Measurements from ENCODE around the gene FAM20B. TPM values are rescaled to one million over a fixed set of nuclear protein-coding genes. Genes with fewer than 3 reads are reported as not detected.
A peak's percentile ranks its signal among the peaks of the same experiment; 100 is the strongest.

The FAM20B gene
- total and polyA plus RNA-seq, 2 of the 8 experiments (the other 6 are each of a cell fraction or from before 2014, with no cell fraction given): 8.3 to 36.6 TPM

DNA sequence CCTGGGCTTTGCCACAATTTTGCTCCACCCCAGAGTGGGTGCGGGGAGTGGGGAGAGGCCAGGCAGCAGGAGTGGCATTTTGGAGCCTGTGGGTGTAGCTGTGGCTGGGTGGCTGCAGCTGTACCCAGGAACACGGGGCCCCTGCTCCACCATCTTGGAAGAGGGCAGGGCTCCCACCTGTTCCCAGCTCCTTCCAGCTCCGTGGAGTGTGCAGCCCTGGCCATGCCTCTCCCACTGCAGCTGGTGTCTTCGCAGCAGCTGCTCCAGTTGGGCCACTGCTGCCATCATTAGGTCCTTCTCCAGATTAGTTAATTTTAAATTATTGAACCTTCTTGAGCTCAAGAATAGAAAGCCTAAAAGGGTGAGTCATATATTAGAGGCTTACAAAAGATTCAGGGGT is 17.6 kb downstream of the FAM20B start:
- Histone ChIP-seq H2AFZ (ENCODE audit: low read length) (no peak overlapping the region), H3K79me2 (ENCODE audit: control insufficient read depth in 1 of 2, insufficient read depth in 2 of 2, low read length in 2 of 2) (peaks cover 0 to 29% of the 10 kb centered on the region in 2 experiments; a peak in 2 of 4 replicates)
- 97% methylated on average over 3 of the region's 4 CpGs; no CpG with 5 or more reads in 1 of the 2 experiments for WGBS, 2 experiments (ENCODE audit: extremely low coverage in 1 of 2, insufficient coverage in 1 of 2, insufficient read length in 1 of 2, insufficient replicate concordance in 2 of 2, low coverage in 1 of 2, low lambda C conversion rate in 2 of 2, missing lambda C conversion rate in 1 of 2)
- TF ChIP-seq RFX5 (IDR thresholded peaks at IDR 0.05; ENCODE audit: borderline replicate concordance, low read depth, low read length) (no peak), BCL11A (IDR thresholded peaks at IDR 0.05; ENCODE audit: low read depth in 2 of 2, low read length in 2 of 2) (no peak), EGR1 (IDR thresholded peaks at IDR 0.05; ENCODE audit: borderline replicate concordance, low read depth, low read length) (no peak), NRF1 (IDR thresholded peaks at IDR 0.05; ENCODE audit: low read depth, low read length) (no peak), SIX5 (IDR thresholded peaks at IDR 0.05; ENCODE audit: low read depth, low read length) (no peak), KDM5A (IDR thresholded peaks at IDR 0.05; ENCODE audit: low read length) (no peak), TBP (IDR thresholded peaks at IDR 0.05; ENCODE audit: low read depth, low read length) (no peak), ASH2L (IDR thresholded peaks at IDR 0.05; ENCODE audit: low read length) (no peak), HDAC6 (IDR thresholded peaks at IDR 0.05; ENCODE audit: low read depth, low read length) (no peak), KDM4A (IDR thresholded peaks at IDR 0.05; ENCODE audit: low read depth, low read length, severe bottlenecking) (no peak)

More for the DNA sequence above, 17.6 kb downstream of the FAM20B start:
- H3K4ac ChIP-seq (replicated peaks; ENCODE audit: insufficient read length, low read depth, low read length): no peak overlapping the region
- H3K9me3 ChIP-seq (ENCODE audit: insufficient read depth in 2 of 2, low read depth in 1 of 2, low read length in 1 of 2): peaks cover 2 to 20% of the 10 kb centered on the region in 2 experiments; a peak in 1 of 4 replicates
- H3K9ac ChIP-seq (replicated peaks in 1 of 4; ENCODE audit: extremely low read depth in 1 of 4, low read depth in 3 of 4, low read length in 3 of 4): no peak overlapping the region
- no peaks in the 10 kb centered on the region for H3K23me2 ChIP-seq (ENCODE audit: low read depth, low read length)
- no peak overlapping the region for H2AK5ac ChIP-seq (ENCODE audit: low read depth, low read length)
- no peak overlapping the region for H3K14ac ChIP-seq (ENCODE audit: insufficient read length)
- H2BK120ac ChIP-seq (replicated peaks; ENCODE audit: low read depth, low read length): no peak overlapping the region
- H3K36me3 ChIP-seq (ENCODE audit: control insufficient read depth in 2 of 4, insufficient read depth in 4 of 4, low read length in 3 of 4): no peaks in the 10 kb centered on the region
- no peak overlapping the region for H3K23ac ChIP-seq (ENCODE audit: insufficient read length)
- H3K4me3 ChIP-seq (ENCODE audit: extremely low read depth in 1 of 4, insufficient read depth in 2 of 4, low read depth in 3 of 4, low read length in 4 of 4): no peak overlapping the region
- H4K91ac ChIP-seq (replicated peaks; ENCODE audit: insufficient read length, low read length): no peak overlapping the region
- no peak overlapping the region for H3K18ac ChIP-seq (ENCODE audit: extremely low read depth, low read length)
- no peak overlapping the region for H4K8ac ChIP-seq (ENCODE audit: extremely low read depth, insufficient read depth, low read length)
- peak overlapping the region; percentile 52; the same call in 1 of the 2 replicates for H2BK5ac ChIP-seq (ENCODE audit: low read depth, low read length)
- DNase-seq (ENCODE audit: low read depth in 1 of 2, low spot score in 2 of 2) (no peak), FAIRE-seq (no peak)
- H3K27ac ChIP-seq (ENCODE audit: low read depth, low read length): no peak overlapping the region
- H4K20me1 ChIP-seq (replicated peaks in 1 of 2; ENCODE audit: control insufficient read depth in 1 of 2, insufficient read depth in 2 of 2, low read length in 2 of 2): peaks cover 0 to 2% of the 10 kb centered on the region in 2 experiments
- ChIA-PET POLR2A (ENCODE audit: partially characterized antibody) (interaction anchor here (1.3 to 2.2 kb wide), 2 partner anchors 15 kb away, joined by 4 to 7 read pairs; no protein-coding TSS in a partner anchor), CTCF (ENCODE audit: partially characterized antibody) (interaction anchor here (0.5 to 1.4 kb wide), 3 partner anchors 8 to 195 kb away, joined by 3 to 8 read pairs (median 3); no protein-coding TSS in a partner anchor)
- no peak overlapping the region for H2BK12ac ChIP-seq (ENCODE audit: low read depth, low read length)
- no peak overlapping the region for H2BK20ac ChIP-seq (ENCODE audit: low read length)
- no peak overlapping the region for H4K5ac ChIP-seq (ENCODE audit: insufficient read length, low read depth, low read length)
- H3K27me3 ChIP-seq (replicated peaks in 1 of 4; ENCODE audit: control insufficient read depth in 3 of 4, extremely low read depth in 1 of 4, insufficient read depth in 3 of 4, low read length in 3 of 4): no peaks in the 10 kb centered on the region
- no peaks in the 10 kb centered on the region; the same call in 1 of the 2 replicates for H3K79me1 ChIP-seq (ENCODE audit: low read depth, low read length)
- H3K56ac ChIP-seq (replicated peaks; ENCODE audit: insufficient read length, low read depth, low read length): no peak overlapping the region
- H3K4me1 ChIP-seq (replicated peaks in 1 of 4; ENCODE audit: control insufficient read depth in 3 of 4, insufficient read depth in 4 of 4, low read length in 3 of 4): peaks cover 0 to 2% (median under 1%) of the 10 kb centered on the region in 4 experiments; a peak in 2 of 7 replicates
- no peak overlapping the region for H2BK15ac ChIP-seq (ENCODE audit: low read length)
- no peak overlapping the region for H3K4me2 ChIP-seq (ENCODE audit: insufficient read depth in 1 of 2, low read depth in 2 of 2, low read length in 2 of 2)
